HG02571 (cell line): ENCODE results near the gene CYB561D1.

Experiments used
- ATAC-seq: cut with Tn5 transposase; IDR thresholded peaks from one replicate; pipeline ENCODE4 v1.9.1; 2021; ENCODE audit warnings: mild to moderate bottlenecking, moderate library complexity; ENCODE audit not compliant: unreplicated experiment

Gene CYB561D1

DNA sequence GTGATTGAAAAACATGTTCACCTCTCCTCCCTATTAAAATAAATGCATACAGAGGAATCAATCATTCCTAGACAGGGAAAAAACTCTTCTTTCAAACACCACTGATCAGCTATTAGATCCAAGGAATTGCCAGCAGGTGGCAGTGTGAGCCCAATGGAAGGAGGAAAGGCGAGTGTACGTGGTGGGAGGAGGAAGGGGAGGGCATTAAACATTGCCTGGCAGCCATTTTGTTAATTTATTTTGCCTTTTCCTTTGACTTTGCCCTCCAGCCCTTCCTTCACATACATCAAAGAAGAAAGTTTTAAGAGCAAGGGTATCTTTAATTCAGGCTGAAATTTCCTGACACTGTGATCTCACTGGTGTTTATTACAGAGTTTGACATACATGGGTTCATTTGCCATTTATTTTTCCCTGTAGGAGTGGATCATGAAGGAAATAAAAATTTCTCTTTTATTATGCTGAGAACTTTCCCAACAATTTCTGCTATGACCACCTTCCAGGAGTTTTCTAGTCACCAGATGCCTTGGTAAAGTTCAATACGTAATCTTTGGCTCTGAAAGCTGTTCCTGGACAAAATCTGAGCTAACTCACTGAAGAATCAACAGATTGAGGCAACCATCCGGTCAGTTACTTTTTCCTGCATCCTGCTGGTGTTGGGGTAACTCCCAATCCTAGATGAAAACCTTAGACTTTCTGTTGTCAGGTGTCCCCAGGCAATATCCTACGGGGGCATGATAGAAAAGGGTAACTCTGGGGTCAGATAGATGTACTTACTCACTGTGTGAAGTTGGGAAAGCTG lies 52.6 kb downstream of the CYB561D1 start:
- no peak for ATAC-seq

DNA sequence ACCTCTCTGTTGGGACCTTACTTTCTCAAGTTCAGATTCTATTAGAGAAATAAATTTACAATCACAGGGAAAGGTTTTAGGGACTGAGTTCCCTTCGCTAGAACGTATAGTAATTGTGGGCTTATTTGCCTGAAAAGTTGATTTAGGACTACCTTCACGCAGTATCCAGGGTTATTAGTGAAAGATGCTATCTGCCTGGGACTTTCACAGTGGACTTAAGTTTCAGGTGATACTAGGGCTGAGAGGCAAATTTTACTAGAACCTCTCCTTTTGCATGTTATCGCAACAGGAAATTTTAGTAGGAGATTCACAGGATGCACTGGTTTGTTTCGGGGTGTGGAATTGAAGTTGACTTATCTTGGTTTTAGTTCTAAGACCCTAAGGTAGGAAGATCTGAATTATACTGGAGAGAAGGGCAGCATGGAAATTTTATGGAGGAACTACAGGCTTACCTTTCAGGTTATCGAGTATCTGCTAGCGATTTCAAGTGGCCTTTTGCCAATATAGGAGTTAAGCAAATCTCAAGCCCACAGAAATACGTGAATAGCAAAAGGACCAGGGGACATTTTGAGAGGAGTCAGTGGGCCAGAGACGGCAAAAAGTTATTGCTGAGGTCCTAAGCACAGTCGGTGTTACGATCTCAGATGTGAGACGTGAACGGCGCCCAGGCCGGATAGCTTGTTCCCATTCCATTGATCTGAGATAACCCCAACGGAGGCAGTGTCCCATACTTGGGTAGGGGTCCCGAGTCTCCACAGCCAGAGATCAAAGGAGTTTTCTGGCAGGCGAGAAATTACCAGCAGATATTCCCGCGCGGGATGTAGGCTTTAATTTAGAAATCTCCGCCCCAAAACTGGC lies 53.8 kb downstream of the CYB561D1 start:
- no peak for ATAC-seq

DNA sequence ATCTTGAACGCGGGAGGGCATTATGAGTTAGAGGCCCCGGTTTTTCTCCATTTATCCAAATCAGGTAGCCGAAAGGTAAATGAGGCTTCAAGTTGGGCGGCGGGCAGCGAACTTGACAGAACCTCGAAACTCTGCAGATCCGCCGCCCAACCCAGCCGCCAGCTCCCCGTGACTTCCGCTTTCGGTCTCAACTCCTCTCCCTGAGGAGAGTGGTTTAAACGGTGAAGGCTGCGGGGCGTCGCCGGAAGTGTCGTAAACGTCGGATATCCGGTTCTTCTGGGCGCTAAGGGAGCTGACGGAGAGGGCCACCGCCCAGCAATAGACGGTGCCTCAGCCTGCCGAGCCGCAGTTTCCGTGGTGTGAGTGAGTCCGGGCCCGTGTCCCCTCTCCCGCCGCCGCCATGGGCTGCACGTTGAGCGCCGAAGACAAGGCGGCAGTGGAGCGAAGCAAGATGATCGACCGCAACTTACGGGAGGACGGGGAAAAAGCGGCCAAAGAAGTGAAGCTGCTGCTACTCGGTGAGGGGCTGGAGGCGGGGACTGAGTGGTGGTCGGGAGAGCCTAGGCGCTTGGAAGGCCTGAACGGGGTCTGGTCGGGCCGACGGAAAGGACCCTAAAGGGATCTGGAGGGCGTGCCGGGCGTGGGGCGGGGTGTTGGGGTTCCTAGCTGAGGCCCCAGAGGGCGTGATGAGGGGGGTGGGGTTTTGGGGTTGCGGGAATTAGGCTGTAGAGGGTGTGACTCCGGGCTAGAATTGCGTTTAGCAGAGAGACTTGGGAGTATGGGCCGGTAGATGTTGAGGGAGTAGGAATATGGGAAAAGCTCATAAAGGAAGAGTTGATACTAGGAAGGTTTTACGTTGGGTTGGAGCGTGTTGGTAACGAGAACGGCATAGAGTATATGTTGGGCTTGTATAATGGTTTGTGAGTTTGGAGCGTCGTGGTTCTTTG lies 54.7 kb downstream of the CYB561D1 start, which contains the start of gene GNAI3:
GNAI3 (plus strand) TSS at position 295 of the 947 bp plus-strand sequence; CDS start at position 401, 106 bp downstream.
- peak; percentile 92 for ATAC-seq
